Ectodermal cell (in vitro differentiated cells): ENCODE results near the gene TMEM273.

ENCODE experiments used
- H3K27ac ChIP-seq: 2 replicates; pipeline ENCODE4 v1.7.0; 2013; ENCODE audit warnings: mild to moderate bottlenecking, low read depth, low read length; ENCODE audit not compliant: insufficient read depth, poor library complexity, severe bottlenecking
- H3K27me3 ChIP-seq: 2 replicates; pipeline ENCODE4 v1.7.0; 2013; ENCODE audit warnings: mild to moderate bottlenecking, low read length; ENCODE audit not compliant: insufficient read depth, control insufficient read depth, poor library complexity, severe bottlenecking
- H3K36me3 ChIP-seq: one replicate; pipeline ENCODE4 v1.7.0; 2013; ENCODE audit warnings: low read length; ENCODE audit not compliant: control insufficient read depth, insufficient read depth
- H3K4me1 ChIP-seq: one replicate; pipeline ENCODE4 v1.7.0; 2013; ENCODE audit warnings: low read length; ENCODE audit not compliant: control insufficient read depth, insufficient read depth
- H3K4me3 ChIP-seq: 2 replicates; pipeline ENCODE4 v1.7.0; 2013; ENCODE audit warnings: low read depth, low read length, control low read depth; ENCODE audit not compliant: insufficient read depth
- H3K9me3 ChIP-seq: 2 replicates; pipeline ENCODE4 v1.7.0; 2013; ENCODE audit warnings: mild to moderate bottlenecking, low read length, moderate library complexity; ENCODE audit not compliant: control insufficient read depth
- WGBS, 2 experiments: methylation state at CpG; one replicate each; pipeline ENCODE4 v1.1.7; 2013; ENCODE audit warnings: missing lambda C conversion rate in 2 of 2; 5-methylcytosine and 5-hydroxymethylcytosine counted together

TMEM273 gene

DNA sequence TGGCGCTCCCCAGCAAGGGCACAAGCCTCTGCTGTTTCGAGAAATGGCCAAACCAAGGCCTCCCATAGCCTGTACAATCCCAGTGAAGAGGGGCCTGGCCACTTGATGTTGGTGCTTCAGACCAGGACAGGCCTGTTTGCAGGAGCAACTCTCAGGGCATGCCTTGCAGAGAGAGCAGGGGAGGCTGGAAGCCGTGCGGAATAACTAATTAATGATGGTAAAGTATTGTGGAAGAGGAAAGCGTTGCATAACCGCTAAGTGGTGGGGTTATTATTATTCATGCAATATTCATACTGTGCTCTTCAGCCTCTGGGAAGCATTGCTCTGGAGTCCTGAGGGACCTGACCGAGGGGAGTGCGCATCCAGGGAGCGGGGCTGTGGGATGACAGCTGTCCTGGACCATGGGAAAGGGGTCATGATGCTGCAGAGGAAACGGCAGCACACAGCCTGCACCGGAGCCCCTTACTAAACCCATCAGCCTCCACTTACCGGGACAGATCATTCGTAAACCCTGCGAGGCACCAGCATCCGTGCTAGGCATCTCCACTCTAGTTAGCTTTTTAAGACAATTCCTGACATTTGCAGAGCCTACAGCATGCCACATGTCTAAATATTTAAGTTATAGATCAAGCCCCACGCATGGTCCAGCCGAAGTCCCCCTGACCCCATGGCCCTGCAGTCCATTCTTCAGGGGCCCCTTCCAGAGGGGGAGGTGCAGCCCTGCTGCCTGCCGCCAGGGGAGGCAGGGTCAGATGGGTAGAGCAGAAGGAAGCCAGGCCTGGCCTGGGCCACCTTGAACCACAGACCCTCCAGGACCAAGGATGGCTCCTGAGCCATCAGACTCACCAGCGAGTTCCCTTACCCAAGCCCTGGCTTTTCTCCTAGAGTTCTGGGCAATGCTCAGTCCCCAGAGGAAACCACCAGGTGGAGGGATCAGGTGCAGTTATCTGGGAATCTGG, 11.6 kb downstream of the TMEM273 start:
- Histone ChIP-seq H3K4me3 (no peak overlapping the region), H3K36me3 (no peaks in the 10 kb centered on the region), H3K27ac (no peak overlapping the region), H3K9me3 (no peaks in the 10 kb centered on the region), H3K27me3 (no peaks in the 10 kb centered on the region), H3K4me1 (no peaks in the 10 kb centered on the region)
- 88 to 91% methylated on average over 19 of the region's 19 CpGs for WGBS, 2 experiments

DNA sequence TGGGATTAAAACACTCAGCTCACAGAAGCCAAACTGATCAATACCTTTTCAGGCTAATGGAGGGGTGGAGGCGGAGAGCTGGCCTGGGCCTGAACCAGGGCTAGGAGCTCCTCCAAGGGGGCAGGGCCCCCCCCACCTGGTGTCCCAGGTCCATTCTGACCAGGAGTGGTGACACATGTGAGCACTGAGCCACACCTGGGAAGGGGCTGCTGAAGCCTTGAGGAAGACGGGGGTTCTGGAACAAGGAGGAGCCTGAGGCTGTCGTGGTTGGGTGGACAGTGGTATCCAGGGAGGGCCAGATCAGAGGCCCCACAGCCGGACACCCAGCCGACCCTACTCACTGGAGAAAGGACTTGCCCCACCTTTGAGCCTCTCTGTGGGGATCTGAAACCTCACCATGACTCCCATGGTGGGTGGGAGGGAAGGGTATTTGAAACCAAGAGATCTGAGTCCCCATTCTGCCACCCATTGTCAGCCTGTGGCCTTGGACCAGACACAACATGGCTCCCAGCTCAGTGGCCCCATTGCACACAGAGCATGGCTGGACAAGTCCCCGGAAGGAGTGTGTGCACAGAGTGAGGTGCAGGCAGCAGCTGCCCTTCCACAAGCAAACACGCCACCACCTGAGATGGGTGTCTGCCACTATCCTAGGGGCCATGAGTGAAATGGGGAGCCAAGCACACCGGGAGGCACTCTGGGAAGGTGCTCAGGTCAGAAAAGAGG, 12.4 kb downstream of the TMEM273 start:
- no peaks in the 10 kb centered on the region for H3K27me3 ChIP-seq
- no peak overlapping the region for H3K27ac ChIP-seq
- no peaks in the 10 kb centered on the region for H3K36me3 ChIP-seq
- H3K9me3 ChIP-seq, result no peaks in the 10 kb centered on the region
- no peaks in the 10 kb centered on the region for H3K4me1 ChIP-seq
- no peak overlapping the region for H3K4me3 ChIP-seq
- WGBS, 2 experiments, result 95% methylated on average over 8 of the region's 8 CpGs

- no peaks in the 10 kb centered on the region for H3K36me3 ChIP-seq
- no peak overlapping the region for H3K27ac ChIP-seq
- H3K27me3 ChIP-seq, result no peaks in the 10 kb centered on the region
- H3K9me3 ChIP-seq, result no peaks in the 10 kb centered on the region
- H3K4me1 ChIP-seq, result no peaks in the 10 kb centered on the region
- H3K4me3 ChIP-seq, result no peak overlapping the region
- WGBS, 2 experiments, result 83 to 85% methylated on average over 10 of the region's 10 CpGs
Measured at GRCh38 chr10:49174926-49175500, 13.2 kb downstream of the TMEM273 start.

DNA sequence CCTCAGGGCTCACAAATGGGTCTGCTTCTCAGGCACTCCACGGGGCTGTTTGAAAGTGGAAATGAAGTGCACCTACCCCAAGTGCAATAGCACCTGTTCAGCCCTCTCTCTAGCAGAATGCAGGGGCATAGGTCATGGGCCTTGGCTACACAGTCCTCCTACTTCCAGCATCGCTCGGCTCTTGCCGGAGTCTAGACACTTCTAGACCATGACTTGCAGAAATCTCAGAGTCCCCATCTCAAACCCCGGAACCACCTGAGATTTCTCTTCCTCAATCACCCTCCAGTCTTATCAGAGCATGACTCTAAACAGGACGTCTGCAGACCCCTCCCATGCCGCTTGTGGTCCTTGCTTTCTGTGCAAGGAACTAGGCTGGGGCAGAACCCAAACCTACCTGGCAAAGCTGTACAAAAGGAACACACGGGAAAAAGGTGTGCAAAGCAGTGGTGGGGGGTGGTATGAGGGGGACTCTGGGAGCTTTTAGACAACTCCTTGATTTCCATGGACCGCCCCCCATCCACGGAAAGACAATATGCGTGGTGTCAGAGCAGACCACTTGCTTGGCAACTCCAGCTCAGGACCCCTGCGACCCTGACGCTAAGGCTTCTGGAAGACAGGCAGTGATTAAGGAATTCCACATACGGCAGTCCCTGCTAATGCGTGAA, 13.8 kb downstream of the TMEM273 start:
- no peaks in the 10 kb centered on the region for H3K27me3 ChIP-seq
- WGBS, 2 experiments, result 90 to 91% methylated on average over 15 of the region's 15 CpGs
- no peak overlapping the region for H3K27ac ChIP-seq
- H3K4me1 ChIP-seq, result no peaks in the 10 kb centered on the region
- H3K9me3 ChIP-seq, result no peaks in the 10 kb centered on the region
- no peak overlapping the region for H3K4me3 ChIP-seq
- no peaks in the 10 kb centered on the region for H3K36me3 ChIP-seq

GRCh38 chr10:49173853-49174252, 14.3 kb downstream of the TMEM273 start:
- no peak overlapping the region for H3K4me3 ChIP-seq
- 93 to 94% methylated on average over 4 of the region's 4 CpGs for WGBS, 2 experiments
- no peaks in the 10 kb centered on the region for H3K4me1 ChIP-seq
- no peak overlapping the region for H3K27ac ChIP-seq
- no peaks in the 10 kb centered on the region for H3K36me3 ChIP-seq
- no peaks in the 10 kb centered on the region for H3K27me3 ChIP-seq
- H3K9me3 ChIP-seq, result no peaks in the 10 kb centered on the region

GRCh38 chr10:49173201-49173772, 14.9 kb downstream of the TMEM273 start:
- H3K36me3 ChIP-seq, result no peaks in the 10 kb centered on the region
- no peaks in the 10 kb centered on the region for H3K27me3 ChIP-seq
- H3K9me3 ChIP-seq, result no peaks in the 10 kb centered on the region
- H3K4me1 ChIP-seq, result no peaks in the 10 kb centered on the region
- H3K4me3 ChIP-seq, result no peak overlapping the region
- H3K27ac ChIP-seq, result no peak overlapping the region
- WGBS, 2 experiments, result 93 to 94% methylated on average over 11 of the region's 11 CpGs

- H3K36me3 ChIP-seq, result no peaks in the 10 kb centered on the region
- no peak overlapping the region for H3K4me3 ChIP-seq
- H3K27ac ChIP-seq, result no peak overlapping the region
- WGBS, 2 experiments, result 78 to 91% methylated on average over 3 of the region's 3 CpGs
- no peaks in the 10 kb centered on the region for H3K4me1 ChIP-seq
- no peaks in the 10 kb centered on the region for H3K9me3 ChIP-seq
- H3K27me3 ChIP-seq, result no peaks in the 10 kb centered on the region
Measured at GRCh38 chr10:49172777-49173132, 15.4 kb downstream of the TMEM273 start.

GRCh38 chr10:49172061-49172776, 16.0 kb downstream of the TMEM273 start:
- H3K36me3 ChIP-seq, result no peaks in the 10 kb centered on the region
- no peaks in the 10 kb centered on the region for H3K27me3 ChIP-seq
- no peaks in the 10 kb centered on the region for H3K4me1 ChIP-seq
- no peak overlapping the region for H3K4me3 ChIP-seq
- 89 to 95% methylated on average over 4 of the region's 4 CpGs for WGBS, 2 experiments
- no peak overlapping the region for H3K27ac ChIP-seq
- no peaks in the 10 kb centered on the region for H3K9me3 ChIP-seq

DNA sequence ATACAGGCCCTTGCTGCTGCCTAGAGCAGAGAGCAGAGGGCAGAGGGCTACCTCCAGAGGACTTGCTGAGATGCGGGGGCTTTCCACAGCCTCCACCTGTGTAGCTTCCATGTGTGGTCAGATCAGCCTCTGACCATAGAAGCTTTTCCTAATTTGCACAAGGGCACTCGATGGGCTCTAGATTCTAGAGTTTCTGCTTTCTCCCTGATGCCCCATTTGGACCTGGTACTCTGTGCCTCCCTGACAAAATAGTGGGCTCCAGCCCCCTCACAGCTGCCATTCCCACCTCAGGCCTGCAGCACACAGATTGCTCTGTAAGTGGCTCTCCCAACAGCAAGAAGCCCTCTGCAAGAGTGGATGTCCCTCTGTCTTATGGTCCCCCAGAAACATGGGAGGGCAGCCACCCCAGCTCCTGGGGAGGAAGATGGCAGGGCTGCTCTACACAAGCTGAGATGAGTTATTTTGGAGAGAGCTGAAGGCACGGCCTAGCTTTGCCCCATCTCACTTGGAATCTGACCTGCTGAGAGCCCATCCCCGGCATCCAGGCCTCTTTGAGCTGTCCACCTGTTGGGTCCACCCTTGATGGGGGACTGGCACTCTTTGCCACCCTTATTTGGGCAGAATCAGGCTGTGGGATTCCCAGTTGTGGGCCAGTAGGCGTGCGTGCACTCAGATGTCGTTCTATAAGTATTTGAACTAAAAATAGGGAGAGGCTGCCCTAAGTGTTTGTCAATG, 16.7 kb downstream of the TMEM273 start:
- H3K9me3 ChIP-seq, result no peaks in the 10 kb centered on the region
- no peaks in the 10 kb centered on the region for H3K27me3 ChIP-seq
- no peaks in the 10 kb centered on the region for H3K4me1 ChIP-seq
- no peak overlapping the region for H3K27ac ChIP-seq
- H3K4me3 ChIP-seq, result no peak overlapping the region
- no peaks in the 10 kb centered on the region for H3K36me3 ChIP-seq
- WGBS, 2 experiments, result 94% methylated on average over 7 of the region's 7 CpGs
